Endometrial microvascular endothelial cells (primary cell): ENCODE data around the gene CXorf51B. TPM values are rescaled to one million over a fixed set of nuclear protein-coding genes. Genes with fewer than 3 reads are reported as not detected.
"Not testable (repeated sequence)": the region's sequence is repeated elsewhere in the genome, so short reads cannot be mapped to it uniquely, and the experiment has no call there.

Source experiments
- in situ Hi-C: cut with HindIII; loops from 2 replicates; pipeline ENCODE4 v1.10.0; 2017; ENCODE audit warnings: low sequenced_read_pairs, low pct_unique_long_range_greater_than_20kb; ENCODE audit errors: inconsistent ontology term
- total RNA-seq: library from RNA; depleted of rRNA; stranded (reverse); fragments of >200 nt; gene quantifications from one replicate; pipeline ENCODE4 v1.2.3, GENCODE V29; 2015; ENCODE audit errors: inconsistent ontology term

Gene CXorf51B
- total RNA-seq, result not detected

DNA sequence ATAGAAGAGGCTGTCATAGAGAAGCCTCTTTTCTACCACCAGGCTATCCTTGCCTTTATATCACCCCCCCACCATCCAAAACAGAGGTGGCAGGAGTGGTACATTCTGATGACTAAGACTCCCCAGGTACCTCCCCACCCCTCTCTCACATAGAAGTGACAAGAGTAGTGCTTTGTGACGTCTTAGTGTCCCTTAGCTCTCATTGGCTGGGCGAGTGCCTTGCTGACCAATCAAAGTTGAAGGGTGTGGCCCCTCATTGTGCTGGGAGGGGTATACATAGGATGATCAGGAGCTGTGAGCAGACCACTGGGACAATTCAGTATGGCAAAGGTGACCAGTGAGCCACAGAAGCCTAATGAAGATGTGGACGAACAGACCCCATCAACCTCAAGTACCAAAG lies at the start of gene CXorf51B:
Gene CXorf51B, plus strand, starts transcription at position 301 of the 400 bp plus-strand sequence. Its CDS starts 21 bp downstream, at position 322.
- in situ Hi-C loops, result not testable (repeated sequence)

DNA sequence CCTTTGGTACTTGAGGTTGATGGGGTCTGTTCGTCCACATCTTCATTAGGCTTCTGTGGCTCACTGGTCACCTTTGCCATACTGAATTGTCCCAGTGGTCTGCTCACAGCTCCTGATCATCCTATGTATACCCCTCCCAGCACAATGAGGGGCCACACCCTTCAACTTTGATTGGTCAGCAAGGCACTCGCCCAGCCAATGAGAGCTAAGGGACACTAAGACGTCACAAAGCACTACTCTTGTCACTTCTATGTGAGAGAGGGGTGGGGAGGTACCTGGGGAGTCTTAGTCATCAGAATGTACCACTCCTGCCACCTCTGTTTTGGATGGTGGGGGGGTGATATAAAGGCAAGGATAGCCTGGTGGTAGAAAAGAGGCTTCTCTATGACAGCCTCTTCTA lies 5.1 kb downstream of the CXorf51B start, which contains the start of gene CXorf51A:
Gene CXorf51A, minus strand, starts transcription at position 101 of the 400 bp plus-strand sequence. Its CDS starts 21 bp downstream, at position 80.
- in situ Hi-C loops, result not testable (repeated sequence)

DNA sequence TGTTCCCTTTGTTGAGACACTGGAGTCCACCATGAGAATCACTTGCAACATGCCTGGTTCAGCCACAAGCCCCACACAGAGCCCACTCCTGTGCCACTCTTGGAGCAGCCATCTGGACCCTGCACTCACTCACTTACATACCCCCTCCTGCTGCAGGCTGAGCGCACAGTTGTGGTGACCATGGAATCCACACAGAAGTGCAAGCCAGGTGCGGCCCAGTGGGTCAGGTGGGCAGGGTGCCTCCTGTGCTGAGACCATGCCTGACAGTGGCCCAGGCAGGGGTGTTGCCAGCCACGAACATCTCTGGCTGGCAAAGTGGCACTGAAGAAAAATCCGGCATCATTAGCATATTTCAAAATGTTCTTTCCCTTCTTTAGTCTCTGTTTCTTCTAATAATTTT lies 22.4 kb downstream of the CXorf51B start:
- in situ Hi-C loops, result no loop called here

DNA sequence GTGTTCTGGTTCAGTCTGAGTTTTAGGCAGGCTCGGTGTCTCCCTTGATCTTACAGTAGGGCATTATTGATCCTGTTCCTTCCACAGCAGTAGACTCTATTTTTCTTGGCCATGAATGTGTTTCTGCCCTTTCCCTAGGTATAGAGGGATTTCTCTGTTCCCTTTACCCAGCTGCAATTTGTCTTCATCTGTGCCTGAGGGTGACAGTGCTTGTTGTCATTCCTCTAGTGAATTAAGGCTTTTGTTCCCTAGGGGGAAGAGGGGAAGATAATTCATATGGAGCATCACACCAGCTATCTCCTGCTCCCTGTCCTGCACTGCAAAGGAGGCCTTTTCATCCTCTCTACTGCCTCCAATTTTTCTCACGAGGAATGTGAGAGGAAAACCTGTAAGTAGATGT lies 44.7 kb downstream of the CXorf51B start:
- in situ Hi-C loops, result no loop called here

Other genes with a start within 250 kb of the CXorf51B start
- not detected for gene CXorf51A, start 5.0 kb downstream of the CXorf51B start, total RNA-seq